Measurements from ENCODE around the gene CCHCR1.
"Not testable (repeated sequence)": the region's sequence is repeated elsewhere in the genome, so short reads cannot be mapped to it uniquely, and the experiment has no call there.

CCHCR1 gene

GRCh38 chr6:31197559-31198305 is 40.1 kb upstream of the CCHCR1 start:
- H3K9me3 Mint-ChIP-seq, result peaks cover 3% of the 10 kb centered on the region
- H3K4me1 Mint-ChIP-seq, result peaks cover 5% of the 10 kb centered on the region
- H3K27ac Mint-ChIP-seq, result peak overlapping the region; percentile 50 to 80 (median 73)
- peak overlapping the region; percentile 78 to 84 (median 83) for H3K4me3 Mint-ChIP-seq
- no peaks in the 10 kb centered on the region for H3K27me3 Mint-ChIP-seq (ENCODE audit: low read depth)
- TF ChIP-seq CTCF (IDR thresholded peaks at IDR 0.05; ENCODE audit: unreplicated experiment in 3 of 3), result no peak
- H3K36me3 Mint-ChIP-seq (ENCODE audit: low read depth), result no peaks in the 10 kb centered on the region

- H3K27ac Mint-ChIP-seq, result peak overlapping the region; percentile 50 to 80 (median 73)
- H3K36me3 Mint-ChIP-seq (ENCODE audit: low read depth); H3K9me3 Mint-ChIP-seq; H3K4me1 Mint-ChIP-seq; H3K27me3 Mint-ChIP-seq (ENCODE audit: low read depth): not testable (repeated sequence)
- peak overlapping the region; percentile 78 to 84 (median 83) for H3K4me3 Mint-ChIP-seq
These were observed 38.8 kb upstream of the CCHCR1 start for GRCh38 chr6:31196251-31197022.

GRCh38 chr6:31195308-31195979 is 37.8 kb upstream of the CCHCR1 start:
- H3K9me3 Mint-ChIP-seq; H3K27ac Mint-ChIP-seq; H3K27me3 Mint-ChIP-seq (ENCODE audit: low read depth); H3K4me1 Mint-ChIP-seq; H3K4me3 Mint-ChIP-seq; H3K36me3 Mint-ChIP-seq (ENCODE audit: low read depth): not testable (repeated sequence)

- Mint-ChIP-seq H3K36me3 (ENCODE audit: low read depth) (no peaks in the 10 kb centered on the region), H3K27me3 (ENCODE audit: low read depth) (no peaks in the 10 kb centered on the region), H3K4me1 (peaks cover 5% of the 10 kb centered on the region), H3K4me3 (peak overlapping the region in 2 of 3 experiments; percentile 6 to 52), H3K9me3 (no peaks in the 10 kb centered on the region), H3K27ac (no peak overlapping the region)
- no peak for TF ChIP-seq CTCF (IDR thresholded peaks at IDR 0.05; ENCODE audit: unreplicated experiment in 3 of 3)
These were observed 36.6 kb upstream of the CCHCR1 start for GRCh38 chr6:31194061-31194834.

- Mint-ChIP-seq H3K27ac (no peak overlapping the region), H3K4me1 (peaks cover 5% of the 10 kb centered on the region), H3K4me3 (peak overlapping the region in 1 of 3 experiments; percentile 28), H3K36me3 (ENCODE audit: low read depth) (no peaks in the 10 kb centered on the region), H3K9me3 (no peaks in the 10 kb centered on the region), H3K27me3 (ENCODE audit: low read depth) (no peaks in the 10 kb centered on the region)
- TF ChIP-seq CTCF (IDR thresholded peaks at IDR 0.05; ENCODE audit: unreplicated experiment in 3 of 3), result no peak
These were observed 35.6 kb upstream of the CCHCR1 start for GRCh38 chr6:31193206-31193605.

GRCh38 chr6:31192431-31193105 is 35.0 kb upstream of the CCHCR1 start:
- not testable (repeated sequence) for H3K4me1 Mint-ChIP-seq; H3K36me3 Mint-ChIP-seq (ENCODE audit: low read depth); H3K9me3 Mint-ChIP-seq; H3K4me3 Mint-ChIP-seq; H3K27me3 Mint-ChIP-seq (ENCODE audit: low read depth)
- TF ChIP-seq CTCF (IDR thresholded peaks at IDR 0.05; ENCODE audit: unreplicated experiment in 3 of 3), result peak; percentile 55 to 63 (median 56)
- H3K27ac Mint-ChIP-seq, result peak overlapping the region in 2 of 3 experiments; percentile 32 to 40

Measured in nephron (organoid).